K562 (cell line): Measurements from ENCODE around the gene CD82. TPM values are rescaled to one million over a fixed set of nuclear protein-coding genes. Genes with fewer than 3 reads are reported as not detected.

Source experiments
- BHLHE40 ChIP-seq: IDR thresholded peaks from 2 replicates; pipeline ENCODE4 v1.6.1; 2011; ENCODE audit warnings: low read length, improper control_type of control experiment
- COPS2 ChIP-seq: fragments of 450-650 bp; conservative IDR thresholded peaks from 2 replicates; pipeline ENCODE4 v1.6.1; 2016; ENCODE audit warnings: mild to moderate bottlenecking, moderate library complexity
- GATA2 ChIP-seq: sonication (generic); formaldehyde crosslinking; IDR thresholded peaks from 2 replicates; pipeline ENCODE4 v1.4.0; 2020; ENCODE audit warnings: mild to moderate bottlenecking, missing genetic modification reagents
- IFI16 ChIP-seq: fragments of 250-450 bp; sonication (Bioruptor Pico); IDR thresholded peaks from 2 replicates; pipeline ENCODE4 v2.1.2; 2022; ENCODE audit warnings: mild to moderate bottlenecking, inconsistent platforms
- KLF13 ChIP-seq: fragments of 450-650 bp; IDR thresholded peaks from 2 replicates; pipeline ENCODE4 v1.6.1; 2016; ENCODE audit warnings: missing genetic modification characterization, low read depth, mild to moderate bottlenecking, missing compliant biosample characterization, moderate library complexity, borderline replicate concordance
- ZNF184 ChIP-seq: sonication (generic); formaldehyde crosslinking; IDR thresholded peaks from 2 replicates; pipeline ENCODE4 v1.5.0; 2020; ENCODE audit warnings: missing genetic modification reagents
- polyA plus RNA-seq, 8 experiments: library from polyadenylated mRNA; depleted of rRNA in 4 of 8; stranded (reverse) in 5 of 8; unstranded in 3 of 8; fragments of >200 nt; fragmentation: Nextera tagmentation in 2 of 8; fragmentation: Illumina TruSeq in 1 of 8; extraction: Ambion mirVana in 2 of 8; extraction: Trizol in 1 of 8; gene quantifications; 2 replicates each; pipeline versions ENCODE4 v1.2.1 to v1.2.3, GENCODE V29; 2011 to 2014; ENCODE audit warnings: inconsistent platforms in 1 of 8, missing spikeins in 1 of 8
- total RNA-seq, 7 experiments: library from RNA; depleted of rRNA in 6 of 7; stranded (reverse); fragments of >200 nt in 6 of 7; fragmentation: Illumina TruSeq in 2 of 7; extraction: Trizol in 2 of 7; gene quantifications; 2 replicates each; pipeline versions ENCODE4 v1.2.1 to v1.2.3, GENCODE V29; 2011 to 2021; ENCODE audit warnings: low replicate concordance in 1 of 7
- TF ChIP-seq, protein P1 (sequence below): IDR thresholded peaks from 2 replicates; pipeline ENCODE4 v1.6.1; 2016; ENCODE audit warnings: missing genetic modification characterization, missing compliant biosample characterization
- TF ChIP-seq, protein P2 (sequence below): sonication (generic); formaldehyde crosslinking; IDR thresholded peaks from 2 replicates; pipeline ENCODE4 v1.8.1; 2023; ENCODE audit warnings: mild to moderate bottlenecking, missing genetic modification reagents, moderate library complexity
- TF ChIP-seq, protein P3 (sequence below): fragments of 250-450 bp; sonication (Bioruptor Pico); IDR thresholded peaks from 2 replicates; pipeline ENCODE4 v1.5.0; 2021; ENCODE audit warnings: mild to moderate bottlenecking, moderate library complexity
- TF ChIP-seq, protein P4 (sequence below): sonication (generic); formaldehyde crosslinking; IDR thresholded peaks from 2 replicates; pipeline ENCODE4 v1.8.0; 2022; ENCODE audit warnings: mild to moderate bottlenecking, missing genetic modification reagents
- TF ChIP-seq, protein P5 (sequence below): fragments of 250-450 bp; sonication (Bioruptor Pico); IDR thresholded peaks from 2 replicates; pipeline ENCODE4 v1.5.0; 2021

The CD82 gene
- total and polyA plus RNA-seq, 9 of the 15 experiments (the other 6 are each of a cell fraction or from before 2014, with no cell fraction given): 0.27 to 9.4 (median 3.0) TPM

DNA sequence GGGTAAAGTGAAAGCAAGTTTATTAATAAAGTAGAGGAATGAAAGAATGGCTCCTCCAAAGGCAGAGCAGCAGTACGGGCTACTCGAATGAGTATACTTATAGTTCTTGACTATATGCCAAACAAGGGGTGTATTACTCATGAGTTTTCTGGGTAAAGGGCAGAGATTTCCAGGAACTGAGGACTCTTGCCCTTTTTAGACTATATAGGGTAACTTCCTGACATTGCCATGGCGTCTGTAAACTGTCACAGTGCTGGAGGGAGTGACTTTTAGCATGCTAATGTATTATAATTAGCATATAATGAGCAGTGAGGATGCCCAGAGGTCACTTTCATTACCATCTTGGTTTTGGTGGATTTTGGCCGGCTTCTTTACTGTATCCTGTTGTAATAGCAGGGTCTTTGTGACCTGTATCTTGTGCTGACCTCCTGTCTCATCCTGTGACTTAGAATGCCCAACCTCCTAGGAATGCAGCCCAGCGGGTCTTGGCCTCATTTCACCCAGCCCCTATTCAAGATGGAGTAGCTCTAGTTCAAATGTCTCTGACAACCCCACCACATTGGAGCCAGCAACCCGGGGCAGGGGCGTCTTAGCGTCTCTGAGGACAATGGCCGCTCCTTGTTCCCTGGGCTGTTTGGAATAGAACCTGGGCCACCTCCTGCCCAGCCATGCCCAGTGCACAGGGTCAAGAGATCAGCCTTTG is 34.9 kb upstream of the CD82 start (continued):
- TF ChIP-seq, protein P1, sequence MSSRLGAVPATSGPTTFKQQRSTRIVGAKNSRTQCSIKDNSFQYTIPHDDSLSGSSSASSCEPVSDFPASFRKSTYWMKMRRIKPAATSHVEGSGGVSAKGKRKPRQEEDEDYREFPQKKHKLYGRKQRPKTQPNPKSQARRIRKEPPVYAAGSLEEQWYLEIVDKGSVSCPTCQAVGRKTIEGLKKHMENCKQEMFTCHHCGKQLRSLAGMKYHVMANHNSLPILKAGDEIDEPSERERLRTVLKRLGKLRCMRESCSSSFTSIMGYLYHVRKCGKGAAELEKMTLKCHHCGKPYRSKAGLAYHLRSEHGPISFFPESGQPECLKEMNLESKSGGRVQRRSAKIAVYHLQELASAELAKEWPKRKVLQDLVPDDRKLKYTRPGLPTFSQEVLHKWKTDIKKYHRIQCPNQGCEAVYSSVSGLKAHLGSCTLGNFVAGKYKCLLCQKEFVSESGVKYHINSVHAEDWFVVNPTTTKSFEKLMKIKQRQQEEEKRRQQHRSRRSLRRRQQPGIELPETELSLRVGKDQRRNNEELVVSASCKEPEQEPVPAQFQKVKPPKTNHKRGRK (tag): no peak
- TF ChIP-seq KLF13 (no peak), ZNF184 (CRISPR knock-in tag) (no peak), GATA2 (CRISPR knock-in tag) (no peak), BHLHE40 (no peak), IFI16 (CRISPR knock-in tag) (no peak), COPS2 (no peak)
- TF ChIP-seq, protein P2, sequence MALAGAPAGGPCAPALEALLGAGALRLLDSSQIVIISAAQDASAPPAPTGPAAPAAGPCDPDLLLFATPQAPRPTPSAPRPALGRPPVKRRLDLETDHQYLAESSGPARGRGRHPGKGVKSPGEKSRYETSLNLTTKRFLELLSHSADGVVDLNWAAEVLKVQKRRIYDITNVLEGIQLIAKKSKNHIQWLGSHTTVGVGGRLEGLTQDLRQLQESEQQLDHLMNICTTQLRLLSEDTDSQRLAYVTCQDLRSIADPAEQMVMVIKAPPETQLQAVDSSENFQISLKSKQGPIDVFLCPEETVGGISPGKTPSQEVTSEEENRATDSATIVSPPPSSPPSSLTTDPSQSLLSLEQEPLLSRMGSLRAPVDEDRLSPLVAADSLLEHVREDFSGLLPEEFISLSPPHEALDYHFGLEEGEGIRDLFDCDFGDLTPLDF (CRISPR knock-in tag): no peak
- TF ChIP-seq, protein P3, sequence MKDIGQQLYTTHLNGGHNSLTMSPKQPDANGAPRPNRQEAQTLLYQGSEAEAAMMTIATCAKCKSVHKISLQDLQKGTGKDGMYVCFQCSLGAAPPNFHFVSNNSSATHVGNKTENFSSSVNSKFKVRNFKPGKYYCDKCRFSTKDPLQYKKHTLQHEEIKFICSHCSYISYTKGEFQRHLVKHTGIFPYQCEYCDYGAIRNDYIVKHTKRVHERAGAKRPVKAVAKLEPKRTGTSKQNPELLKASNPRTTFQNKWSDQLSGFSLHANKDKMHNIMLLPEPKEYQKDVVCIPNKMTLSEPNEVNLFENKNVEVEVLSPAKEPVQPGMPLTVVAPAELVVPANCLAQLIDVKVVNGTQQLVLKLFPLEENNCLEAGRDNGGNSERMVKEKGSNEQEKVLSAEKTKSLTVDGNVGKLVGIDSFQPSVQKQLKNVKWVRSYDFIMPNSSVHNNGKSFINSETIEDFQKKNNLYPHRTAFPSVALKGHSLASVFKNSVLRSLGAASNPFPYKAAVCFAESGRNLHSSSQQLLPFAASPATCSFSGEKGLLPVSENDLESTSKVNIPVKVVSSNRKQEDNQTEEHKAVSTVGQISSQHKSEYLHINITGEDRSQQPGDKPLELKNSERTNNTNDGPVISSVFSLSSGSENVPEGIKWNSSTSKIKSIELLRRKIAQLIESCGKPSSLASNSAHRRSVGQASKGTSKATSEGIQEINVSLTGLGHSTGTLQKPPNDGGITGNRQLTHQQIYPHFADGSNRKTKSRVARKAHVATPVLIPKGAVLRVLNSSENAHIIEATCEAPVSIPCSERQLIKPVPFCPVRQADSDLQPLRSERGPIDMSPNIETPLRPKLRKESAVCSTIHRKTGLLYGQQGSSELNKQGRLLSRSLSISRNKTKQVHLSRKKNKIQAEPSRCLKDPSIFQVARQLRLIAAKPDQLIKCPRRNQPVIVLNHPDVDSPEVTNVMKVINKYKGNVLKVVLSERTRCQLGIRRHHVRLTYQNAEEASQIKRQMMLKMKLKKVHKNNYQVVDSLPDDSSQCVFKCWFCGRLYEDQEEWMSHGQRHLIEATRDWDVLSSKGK: no peak
- TF ChIP-seq, protein P4, sequence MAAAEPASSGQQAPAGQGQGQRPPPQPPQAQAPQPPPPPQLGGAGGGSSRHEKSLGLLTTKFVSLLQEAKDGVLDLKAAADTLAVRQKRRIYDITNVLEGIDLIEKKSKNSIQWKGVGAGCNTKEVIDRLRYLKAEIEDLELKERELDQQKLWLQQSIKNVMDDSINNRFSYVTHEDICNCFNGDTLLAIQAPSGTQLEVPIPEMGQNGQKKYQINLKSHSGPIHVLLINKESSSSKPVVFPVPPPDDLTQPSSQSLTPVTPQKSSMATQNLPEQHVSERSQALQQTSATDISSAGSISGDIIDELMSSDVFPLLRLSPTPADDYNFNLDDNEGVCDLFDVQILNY (CRISPR knock-in tag): no peak
- TF ChIP-seq, protein P5, sequence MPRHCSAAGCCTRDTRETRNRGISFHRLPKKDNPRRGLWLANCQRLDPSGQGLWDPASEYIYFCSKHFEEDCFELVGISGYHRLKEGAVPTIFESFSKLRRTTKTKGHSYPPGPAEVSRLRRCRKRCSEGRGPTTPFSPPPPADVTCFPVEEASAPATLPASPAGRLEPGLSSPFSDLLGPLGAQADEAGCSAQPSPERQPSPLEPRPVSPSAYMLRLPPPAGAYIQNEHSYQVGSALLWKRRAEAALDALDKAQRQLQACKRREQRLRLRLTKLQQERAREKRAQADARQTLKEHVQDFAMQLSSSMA (CRISPR knock-in tag): no peak
